ENCODE results near the gene ZNF827. TPM values are rescaled to one million over a fixed set of nuclear protein-coding genes. Genes with fewer than 3 reads are reported as not detected.

ZNF827 gene
- total RNA-seq, 1 experiment from 2014 or later: 9.2 TPM

DNA sequence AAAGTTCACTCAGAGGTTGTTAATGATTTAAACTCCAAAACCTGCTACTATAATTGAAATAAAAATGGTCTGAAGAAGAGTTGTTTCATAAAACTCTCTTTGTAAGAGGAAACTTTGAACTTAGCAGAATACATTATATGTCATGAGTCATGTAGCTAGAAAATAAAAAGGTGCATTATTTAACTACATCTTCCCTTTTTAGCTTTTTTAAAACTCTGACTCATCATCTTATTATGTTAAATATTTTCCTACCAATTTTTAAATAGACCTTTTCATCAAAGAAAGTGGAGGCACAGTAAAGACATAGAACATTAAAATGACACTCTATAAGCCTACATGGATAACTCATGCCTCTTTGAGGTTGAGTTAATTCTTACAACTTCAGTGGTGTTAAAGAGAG lies 1.2 kb upstream of the ZNF827 start:
- no peak overlapping the region for H3K4me3 ChIP-seq
- H3K9me3 ChIP-seq (replicated peaks): no peaks in the 10 kb centered on the region
- no peaks in the 10 kb centered on the region for H3K27me3 ChIP-seq (replicated peaks)
- H3K4me1 ChIP-seq (replicated peaks): peaks cover 38% of the 10 kb centered on the region
- H3K36me3 ChIP-seq: no peaks in the 10 kb centered on the region
- H3K27ac ChIP-seq: peak overlapping the region; percentile 57
- peak in 1 of 2 experiments; percentile 52 for DNase-seq (ENCODE audit: low read depth in 1 of 2, low spot score in 2 of 2)

DNA sequence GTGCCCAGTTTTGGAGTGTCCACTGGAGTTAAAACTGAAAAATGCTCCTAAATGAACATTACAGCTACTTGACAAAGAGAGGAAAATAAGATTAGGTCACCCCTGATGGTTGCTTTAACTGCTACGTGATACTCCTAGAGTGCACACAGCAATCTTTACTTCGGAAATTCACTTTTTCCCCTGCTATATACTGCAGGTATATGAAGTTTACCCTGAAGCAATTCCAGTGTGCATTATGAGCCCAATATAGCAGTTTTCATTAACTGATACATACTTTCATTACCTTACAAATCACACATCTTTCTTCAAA lies 773 bp upstream of the ZNF827 start:
- peaks cover 42% of the 10 kb centered on the region for H3K4me1 ChIP-seq (replicated peaks)
- H3K9me3 ChIP-seq (replicated peaks): no peaks in the 10 kb centered on the region
- no peaks in the 10 kb centered on the region for H3K27me3 ChIP-seq (replicated peaks)
- peak overlapping the region; percentile 60 for H3K4me3 ChIP-seq
- peak in 1 of 2 experiments; percentile 46 for DNase-seq (ENCODE audit: low read depth in 1 of 2, low spot score in 2 of 2)
- peaks cover under 1% of the 10 kb centered on the region; the same call in 1 of the 2 replicates for H3K36me3 ChIP-seq
- H3K27ac ChIP-seq: peak overlapping the region; percentile 57

DNA sequence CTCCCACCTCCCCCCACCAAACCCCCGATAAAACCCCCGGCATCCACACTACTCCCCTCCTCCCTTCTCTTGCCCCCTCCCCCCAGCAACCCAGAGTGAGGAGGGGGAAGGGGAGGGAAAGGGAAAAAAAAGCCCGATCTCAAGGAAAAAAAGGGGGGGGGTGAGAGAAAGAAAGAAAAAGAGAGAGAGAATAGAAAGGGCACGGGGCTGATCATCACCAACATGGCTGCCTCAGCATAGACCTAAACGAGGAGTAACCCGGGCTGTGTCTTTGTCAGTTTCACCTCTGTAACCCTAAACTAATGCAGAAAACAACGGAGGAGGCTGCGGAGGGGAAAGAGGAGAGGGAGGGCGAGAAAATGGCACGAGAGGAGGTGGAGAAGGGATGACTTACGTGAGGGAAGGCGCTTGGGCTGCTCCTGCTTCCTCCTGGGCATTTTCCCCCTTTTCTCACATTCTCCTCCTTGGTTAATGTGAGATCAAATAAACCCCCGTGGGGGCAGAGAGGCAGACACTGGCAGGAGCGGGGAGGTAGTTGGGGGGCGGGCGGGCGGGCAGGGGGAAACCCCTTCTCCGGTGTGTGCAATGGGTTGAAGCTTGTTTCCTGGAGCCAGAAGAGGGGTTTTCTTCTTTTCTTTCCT lies 532 bp downstream of the ZNF827 start:
- peak overlapping the region; percentile 60 for H3K4me3 ChIP-seq
- peak in 1 of 2 experiments; percentile 45 for DNase-seq (ENCODE audit: low read depth in 1 of 2, low spot score in 2 of 2)
- no peaks in the 10 kb centered on the region for H3K9me3 ChIP-seq (replicated peaks)
- peak overlapping the region; percentile 78 for H3K27ac ChIP-seq
- H3K27me3 ChIP-seq (replicated peaks): no peaks in the 10 kb centered on the region
- peaks cover 51% of the 10 kb centered on the region for H3K4me1 ChIP-seq (replicated peaks)
- H3K36me3 ChIP-seq: peaks cover 3% of the 10 kb centered on the region; the same call in 1 of the 2 replicates

DNA sequence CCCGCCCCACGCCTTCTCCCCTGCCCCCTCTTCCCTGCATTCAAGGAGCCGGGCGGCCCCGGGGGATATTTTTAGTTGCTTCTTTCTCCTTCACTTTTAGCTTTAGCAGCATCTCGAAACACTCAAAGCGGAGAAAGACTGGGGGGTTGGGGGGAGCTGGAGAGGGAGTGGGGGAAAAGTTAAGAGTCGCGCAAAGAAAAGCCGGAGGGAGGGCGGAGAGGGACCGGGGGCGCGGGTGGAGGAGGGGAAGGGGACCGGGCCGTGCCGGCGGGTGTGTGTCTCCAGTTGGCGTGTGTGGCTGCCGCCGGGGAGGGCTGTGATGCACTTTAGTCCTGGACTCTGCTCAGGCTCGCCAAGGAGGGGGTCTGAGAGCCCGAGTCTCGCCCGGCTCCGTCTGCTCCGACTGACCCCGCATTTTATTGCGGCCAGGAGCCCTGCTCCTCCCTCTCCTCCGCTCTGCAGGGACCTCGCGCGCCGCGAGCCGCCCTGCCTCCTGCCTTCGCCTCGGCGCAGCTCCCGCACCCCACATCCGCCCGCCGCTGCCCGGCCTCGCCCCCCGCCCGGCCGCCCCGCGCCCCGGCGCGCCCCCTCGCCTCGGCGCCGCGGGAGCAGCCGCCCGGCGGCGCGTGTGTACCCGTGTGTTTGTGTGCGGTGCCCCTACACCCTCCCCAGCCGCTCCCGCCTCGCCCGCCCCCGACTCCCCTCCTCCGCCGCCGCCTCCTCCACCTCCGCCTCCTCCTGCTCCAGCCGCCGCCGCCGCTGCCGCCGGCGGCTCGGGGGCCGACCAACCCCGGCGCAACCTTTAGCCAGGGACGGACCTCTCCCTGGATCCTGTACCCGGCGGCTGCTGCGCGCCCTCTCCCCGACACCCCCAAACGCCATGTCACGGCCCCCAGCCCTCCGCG lies 1.4 kb downstream of the ZNF827 start:
- H3K9me3 ChIP-seq (replicated peaks): no peaks in the 10 kb centered on the region

DNA sequence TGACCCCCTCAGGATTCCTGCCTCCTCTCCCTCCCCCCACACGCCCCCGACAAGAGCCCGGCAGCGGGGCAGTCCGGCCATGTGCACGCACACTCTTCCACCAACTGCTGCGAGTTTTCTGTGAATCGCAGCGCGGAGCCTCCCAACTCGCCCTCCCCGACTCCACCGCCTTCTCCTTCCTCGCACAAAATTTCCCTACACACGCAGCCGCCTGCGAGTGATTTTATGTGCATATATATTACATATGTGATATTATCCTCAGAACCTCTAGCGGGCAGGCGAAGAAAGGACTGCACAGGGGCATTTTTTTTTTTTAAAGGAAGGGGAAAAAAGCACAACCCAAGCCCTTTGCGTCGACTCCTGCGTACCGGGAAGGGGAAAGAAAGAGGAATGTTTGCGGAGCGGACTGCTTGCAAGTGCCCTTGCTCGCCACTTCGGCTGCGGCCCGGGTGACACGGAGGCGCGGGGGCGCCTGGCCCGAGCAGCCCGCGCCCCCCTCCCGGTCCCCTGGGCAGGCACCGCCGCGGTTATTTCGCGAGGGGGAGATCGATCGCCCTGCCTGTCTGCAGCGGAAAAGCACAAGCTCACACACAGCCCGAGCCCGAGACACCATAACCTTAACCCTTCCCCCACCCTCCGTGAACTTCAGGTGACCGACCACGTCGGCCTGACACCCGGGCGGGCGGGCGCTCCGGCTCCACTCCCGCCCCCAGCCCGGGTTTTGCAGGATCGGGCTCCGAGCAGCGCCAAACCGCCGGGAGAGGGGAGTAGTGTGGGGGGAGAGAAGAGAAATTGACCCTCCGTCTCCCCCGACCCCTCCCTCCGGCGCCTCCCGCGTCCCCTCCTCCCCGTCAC lies 2.3 kb downstream of the ZNF827 start:
- peak overlapping the region; percentile 52 for H3K27ac ChIP-seq
- no peaks in the 10 kb centered on the region for H3K9me3 ChIP-seq (replicated peaks)
- H3K4me1 ChIP-seq (replicated peaks): peaks cover 45% of the 10 kb centered on the region
- H3K4me3 ChIP-seq: peak overlapping the region; percentile 60
- peak; percentile 84 to 87 for DNase-seq (ENCODE audit: low read depth in 1 of 2, low spot score in 2 of 2)
- H3K27me3 ChIP-seq (replicated peaks): no peaks in the 10 kb centered on the region
- H3K36me3 ChIP-seq: peaks cover 7% of the 10 kb centered on the region; the same call in 1 of the 2 replicates

More for the DNA sequence above, 1.4 kb downstream of the ZNF827 start:
- H3K4me1 ChIP-seq (replicated peaks): peaks cover 52% of the 10 kb centered on the region
- peaks cover 7% of the 10 kb centered on the region; the same call in 1 of the 2 replicates for H3K36me3 ChIP-seq
- peak; percentile 59 to 70 for DNase-seq (ENCODE audit: low read depth in 1 of 2, low spot score in 2 of 2)
- peak overlapping the region; percentile 78 for H3K27ac ChIP-seq
- no peaks in the 10 kb centered on the region for H3K27me3 ChIP-seq (replicated peaks)
- peak overlapping the region; percentile 60 for H3K4me3 ChIP-seq

DNA sequence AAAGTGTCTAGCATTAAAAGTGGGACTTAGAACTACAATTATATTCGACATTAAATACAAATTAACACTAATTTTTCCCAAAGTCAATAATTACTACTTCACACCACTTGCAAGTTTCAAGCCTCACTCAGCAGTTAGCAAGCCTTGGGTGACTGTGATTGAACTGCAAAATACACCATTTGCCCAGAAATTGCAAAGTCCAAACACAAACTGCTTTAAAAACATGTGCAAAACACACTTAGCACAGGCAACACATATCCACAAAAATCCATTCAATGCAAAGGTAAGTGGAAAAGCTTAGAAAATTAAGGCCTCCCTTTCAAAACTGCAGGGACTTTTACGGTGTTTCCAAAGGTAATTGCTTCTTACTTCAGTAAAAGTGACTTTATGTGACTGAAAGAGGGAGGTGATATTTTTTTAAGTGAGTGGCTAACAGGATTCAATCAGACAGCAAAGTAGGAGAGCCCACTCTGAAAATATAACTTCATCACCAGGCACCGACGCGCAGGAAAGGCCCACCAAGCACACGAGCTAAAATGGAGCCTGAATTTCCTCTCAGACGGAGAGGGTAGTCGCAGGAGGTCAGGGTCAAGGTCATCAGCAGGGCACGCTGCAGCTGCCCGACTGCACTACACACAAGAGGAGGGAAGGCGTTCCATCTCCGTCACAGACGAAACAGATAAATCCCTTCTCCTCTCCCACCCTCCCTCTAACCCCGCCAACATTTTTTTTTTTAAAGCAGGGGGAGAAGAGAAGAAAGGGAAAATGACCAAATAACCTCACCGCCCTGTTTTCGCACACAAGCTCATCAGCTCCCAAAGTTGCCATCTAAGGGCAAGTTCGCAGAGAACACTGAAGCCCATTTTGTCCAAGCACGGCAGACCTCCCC lies 3.1 kb downstream of the ZNF827 start:
- peaks cover 7% of the 10 kb centered on the region; the same call in 1 of the 2 replicates for H3K36me3 ChIP-seq
- peak in 1 of 2 experiments; percentile 39 for DNase-seq (ENCODE audit: low read depth in 1 of 2, low spot score in 2 of 2)
- H3K27ac ChIP-seq: peak overlapping the region; percentile 52
- H3K4me1 ChIP-seq (replicated peaks): peaks cover 40% of the 10 kb centered on the region
- no peaks in the 10 kb centered on the region for H3K9me3 ChIP-seq (replicated peaks)
- H3K27me3 ChIP-seq (replicated peaks): no peaks in the 10 kb centered on the region
- H3K4me3 ChIP-seq: peak overlapping the region; percentile 60

DNA sequence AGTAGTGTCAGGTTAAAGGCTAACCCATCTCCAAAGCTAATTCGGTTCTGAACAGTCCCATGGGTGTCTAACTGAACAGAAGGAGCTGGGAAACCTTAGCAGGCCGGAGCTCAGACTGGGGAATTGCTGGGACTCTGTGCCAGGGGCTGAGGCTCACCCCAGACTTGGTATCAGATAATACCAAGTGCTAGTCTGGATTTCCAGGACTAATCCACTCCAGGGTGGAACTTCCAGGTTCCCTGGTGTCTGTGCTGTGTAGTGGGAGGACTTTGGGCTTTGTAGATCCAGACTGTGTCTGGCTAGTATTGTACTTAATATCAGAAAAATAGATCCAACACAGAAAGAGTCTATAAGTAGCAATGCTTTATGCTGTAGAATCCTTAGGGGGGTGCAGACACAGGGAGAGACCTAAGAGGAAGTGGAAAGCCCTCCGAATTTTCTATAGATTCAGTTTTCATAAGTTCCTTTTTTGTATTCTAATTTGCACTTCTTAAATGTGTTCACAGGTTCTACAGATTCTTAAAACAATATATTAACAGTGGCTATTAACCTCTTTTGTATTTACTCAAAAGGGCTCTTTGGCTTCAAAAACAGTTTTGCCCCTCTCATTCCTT lies 4.1 kb downstream of the ZNF827 start:
- Histone ChIP-seq H3K9me3 (replicated peaks) (no peaks in the 10 kb centered on the region), H3K4me3 (no peak overlapping the region), H3K4me1 (replicated peaks) (peaks cover 30% of the 10 kb centered on the region), H3K27ac (no peak overlapping the region), H3K36me3 (peaks cover 7% of the 10 kb centered on the region; the same call in 1 of the 2 replicates), H3K27me3 (replicated peaks) (no peaks in the 10 kb centered on the region)
- no peak for DNase-seq (ENCODE audit: low read depth in 1 of 2, low spot score in 2 of 2)

DNA sequence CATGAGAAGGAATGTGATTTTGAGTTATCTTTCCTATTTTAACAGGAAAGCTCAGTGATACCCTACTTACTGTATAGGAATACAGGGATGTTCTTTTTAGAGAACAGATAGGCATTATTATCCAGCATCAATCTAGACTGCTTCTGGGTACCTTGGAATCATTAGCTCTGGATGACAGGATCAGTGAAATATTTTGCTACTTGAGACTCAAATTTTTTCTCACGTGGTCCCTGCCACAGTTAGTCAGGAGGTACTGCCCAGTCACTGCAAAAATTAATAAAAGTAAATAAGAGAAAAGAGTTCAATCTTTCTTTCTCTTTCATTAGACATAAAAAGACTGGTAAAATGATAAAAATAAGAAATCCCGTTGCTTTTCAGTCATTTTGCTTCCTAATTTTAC lies 5.5 kb downstream of the ZNF827 start:
- peaks cover 21% of the 10 kb centered on the region; the same call in 1 of the 2 replicates for H3K4me1 ChIP-seq (replicated peaks)
- H3K4me3 ChIP-seq: no peak overlapping the region
- H3K9me3 ChIP-seq (replicated peaks): no peaks in the 10 kb centered on the region
- H3K27ac ChIP-seq: no peak overlapping the region
- H3K36me3 ChIP-seq: peaks cover 7% of the 10 kb centered on the region; the same call in 1 of the 2 replicates
- no peaks in the 10 kb centered on the region for H3K27me3 ChIP-seq (replicated peaks)
- no peak for DNase-seq (ENCODE audit: low read depth in 1 of 2, low spot score in 2 of 2)

DNA sequence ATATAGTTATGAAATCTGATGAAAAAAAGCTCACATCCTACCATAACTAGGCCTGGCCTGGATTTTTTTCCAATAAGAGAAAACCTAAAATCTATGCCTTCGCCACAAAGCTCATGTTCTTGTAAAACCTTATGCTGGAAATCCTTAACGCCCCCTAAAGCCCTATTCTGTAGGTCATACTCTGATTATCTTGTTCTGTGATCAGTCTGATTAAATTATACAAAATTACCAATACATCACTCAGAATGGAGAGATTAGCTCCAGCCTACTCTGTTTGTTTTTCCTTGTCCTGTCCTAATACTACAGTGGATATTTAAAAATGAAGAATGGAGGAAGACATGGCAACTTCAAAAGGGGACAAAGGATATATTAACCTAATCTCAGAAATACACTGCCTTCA lies 7.2 kb downstream of the ZNF827 start:
- H3K36me3 ChIP-seq: peaks cover 7% of the 10 kb centered on the region; the same call in 1 of the 2 replicates
- no peak overlapping the region for H3K27ac ChIP-seq
- no peaks in the 10 kb centered on the region for H3K9me3 ChIP-seq (replicated peaks)
- no peak overlapping the region for H3K4me3 ChIP-seq
- no peak for DNase-seq (ENCODE audit: low read depth in 1 of 2, low spot score in 2 of 2)
- H3K27me3 ChIP-seq (replicated peaks): no peaks in the 10 kb centered on the region
- H3K4me1 ChIP-seq (replicated peaks): peaks cover 21% of the 10 kb centered on the region; the same call in 1 of the 2 replicates

DNA sequence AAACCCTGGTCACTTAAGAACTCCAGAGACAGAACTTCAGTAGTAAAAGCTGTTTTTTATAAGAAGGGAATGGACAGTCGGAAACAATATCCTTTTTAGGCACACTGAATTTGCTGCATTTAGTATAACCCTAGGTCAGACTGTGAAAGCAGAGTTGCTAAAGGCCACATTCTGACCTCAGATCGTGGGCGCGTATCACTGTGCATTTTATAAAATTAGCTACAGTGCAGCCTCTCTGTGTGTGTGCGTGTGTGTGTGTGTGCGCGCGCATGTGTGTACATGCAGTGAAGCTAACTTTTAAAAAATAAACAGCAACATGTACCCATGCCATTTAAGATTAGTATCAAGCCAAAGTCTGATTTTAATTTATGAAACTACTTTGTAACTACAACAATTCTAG lies 8.0 kb downstream of the ZNF827 start:
- no peak overlapping the region for H3K27ac ChIP-seq

DNA sequence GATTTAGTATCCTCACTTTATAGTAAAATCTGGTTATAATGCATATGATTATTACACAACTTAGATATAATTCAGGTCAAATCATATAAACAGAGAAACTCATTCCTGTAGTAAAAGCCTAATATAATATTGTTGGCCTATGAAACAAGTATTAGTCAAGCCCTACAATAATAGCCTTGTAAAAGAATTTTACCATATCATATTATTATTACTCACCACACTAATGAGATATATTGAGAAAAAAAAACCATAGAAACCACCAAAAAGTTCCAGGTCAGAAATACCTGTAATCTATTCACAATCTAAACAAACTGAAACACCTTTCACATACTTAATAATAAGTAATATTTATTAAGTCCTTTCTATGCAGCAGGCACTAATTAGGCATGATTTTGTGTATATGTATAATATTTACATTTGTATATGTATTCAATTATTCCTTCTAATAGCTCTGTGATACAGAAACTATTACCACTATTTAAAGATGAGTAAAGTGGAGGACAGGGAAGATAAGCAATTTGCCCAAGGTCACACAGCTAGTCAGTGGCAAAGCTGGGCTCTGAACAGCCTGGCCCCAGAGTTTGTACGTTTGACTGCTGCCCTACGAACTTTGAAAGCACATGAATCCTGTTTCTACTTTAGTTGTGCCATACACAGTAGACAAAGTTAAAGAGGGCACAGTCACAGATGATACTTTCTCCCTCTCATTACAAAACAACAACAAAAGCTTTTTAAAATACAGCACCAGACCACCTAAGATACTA lies 9.0 kb downstream of the ZNF827 start:
- H3K4me1 ChIP-seq (replicated peaks): peaks cover 12% of the 10 kb centered on the region; the same call in 1 of the 2 replicates
- no peaks in the 10 kb centered on the region for H3K9me3 ChIP-seq (replicated peaks)
- no peaks in the 10 kb centered on the region for H3K27me3 ChIP-seq (replicated peaks)
- H3K27ac ChIP-seq: no peak overlapping the region
- peaks cover 13% of the 10 kb centered on the region; the same call in 1 of the 2 replicates for H3K36me3 ChIP-seq
- DNase-seq (ENCODE audit: low read depth in 1 of 2, low spot score in 2 of 2): no peak
- no peak overlapping the region for H3K4me3 ChIP-seq

More for the DNA sequence above, 8.0 kb downstream of the ZNF827 start:
- Histone ChIP-seq H3K4me3 (no peak overlapping the region), H3K9me3 (replicated peaks) (no peaks in the 10 kb centered on the region), H3K36me3 (peaks cover 13% of the 10 kb centered on the region; the same call in 1 of the 2 replicates), H3K4me1 (replicated peaks) (peaks cover 21% of the 10 kb centered on the region; the same call in 1 of the 2 replicates), H3K27me3 (replicated peaks) (no peaks in the 10 kb centered on the region)
- no peak for DNase-seq (ENCODE audit: low read depth in 1 of 2, low spot score in 2 of 2)
